ENCODE measurements around the gene IP6K1.

GRCh38 chr3:49703443-49703927 is 82.9 kb downstream of the IP6K1 start:
- TF ChIP-seq NR3C1 (CRISPR knock-in tag; conservative IDR thresholded peaks at IDR 0.05; ENCODE audit: low read depth) (no peak), CTCF (IDR thresholded peaks at IDR 0.05) (peak; percentile 70), ATF3 (CRISPR knock-in tag; conservative IDR thresholded peaks at IDR 0.05) (no peak), SP1 (CRISPR knock-in tag; conservative IDR thresholded peaks at IDR 0.05) (no peak), MAX (CRISPR knock-in tag; IDR thresholded peaks at IDR 0.05) (no peak), CREB1 (CRISPR knock-in tag; IDR thresholded peaks at IDR 0.05) (no peak), AFF4 (CRISPR knock-in tag; IDR thresholded peaks at IDR 0.05; ENCODE audit: borderline replicate concordance) (no peak), ZBTB21 (CRISPR knock-in tag; IDR thresholded peaks at IDR 0.05; ENCODE audit: borderline replicate concordance) (no peak), ARID4B (CRISPR knock-in tag; IDR thresholded peaks at IDR 0.05; ENCODE audit: borderline replicate concordance) (no peak), ZNF121 (CRISPR knock-in tag; IDR thresholded peaks at IDR 0.05) (no peak), KAT7 (CRISPR knock-in tag; IDR thresholded peaks at IDR 0.05; ENCODE audit: borderline replicate concordance) (no peak), TCF7 (CRISPR knock-in tag; IDR thresholded peaks at IDR 0.05; ENCODE audit: low read depth) (no peak)
